Measurements from ENCODE around the gene KNDC1.

GRCh38 chr10:133227256-133227655 lies 67.2 kb downstream of the KNDC1 start:
- TF ChIP-seq CTCF (conservative IDR thresholded peaks at IDR 0.05 in 1 of 2, IDR thresholded peaks at IDR 0.05 in 1 of 2; ENCODE audit: extremely low read depth in 1 of 2, insufficient read depth in 1 of 2, low read depth in 1 of 2, low read length in 2 of 2), result no peak
- no peak for TF ChIP-seq EZH2 (IDR thresholded peaks at IDR 0.05; ENCODE audit: borderline replicate concordance, low read length)
